Heart left ventricle (tissue), 13 donors: ENCODE measurements around the gene DUS1L.

Source experiments
- POLR2A ChIP-seq, 2 donors: fragments of 450-650 bp; IDR thresholded peaks; one replicate each; pipeline ENCODE4 v1.6.1; 2017; ENCODE audit warnings: antibody characterized with exemption in 2 of 2, mild to moderate bottlenecking in 2 of 2, moderate library complexity in 2 of 2
- TF ChIP-seq, protein P1 (sequence below), 12 donors: fragments of 200-600 bp; sonication (generic) in 4 of 12; IDR thresholded peaks; one replicate each; pipeline versions ENCODE4 v1.5.0 to v1.8.0; 2018 to 2022; ENCODE audit warnings: antibody characterized with exemption in 12 of 12, mild to moderate bottlenecking in 5 of 12
- donor health status: ischemic (EF 13 %, LVEDD 7.1; RV severe dilation, severe dysfunction).
- donor health status: DM: no; HTN: yes; CAD: no.
- donor health status: DM: no; HTN: no; CAD: no.
- donor health status: ischemic (EF 25% LVEDD 6.9; RV normal size, moderate dysfunction).
- donor health status: ischemic (EF 25% LVEDD 5.7; RV mildly dilated, moderate dysfunction).
- donor health status: ischemic (EF 35%, LVEDD 5.7; RV mildly dilated, moderate dysfunction).
- donor health status: nonischemic (EF 11% LVEDD 7.7; RV severe dilation, severe dysfunction).
- donor health status: DM: yes; HTN: yes; CAD: no.
- donor health status: PGD.
- donor health status: ischemic (EF 29% LVEDD 5.4; RV normal size, mild dysfunction).
- donor health status: nonischemic (EF 23%, LVEDD 6.1; RV moderate dilation, normal function).

DNA sequence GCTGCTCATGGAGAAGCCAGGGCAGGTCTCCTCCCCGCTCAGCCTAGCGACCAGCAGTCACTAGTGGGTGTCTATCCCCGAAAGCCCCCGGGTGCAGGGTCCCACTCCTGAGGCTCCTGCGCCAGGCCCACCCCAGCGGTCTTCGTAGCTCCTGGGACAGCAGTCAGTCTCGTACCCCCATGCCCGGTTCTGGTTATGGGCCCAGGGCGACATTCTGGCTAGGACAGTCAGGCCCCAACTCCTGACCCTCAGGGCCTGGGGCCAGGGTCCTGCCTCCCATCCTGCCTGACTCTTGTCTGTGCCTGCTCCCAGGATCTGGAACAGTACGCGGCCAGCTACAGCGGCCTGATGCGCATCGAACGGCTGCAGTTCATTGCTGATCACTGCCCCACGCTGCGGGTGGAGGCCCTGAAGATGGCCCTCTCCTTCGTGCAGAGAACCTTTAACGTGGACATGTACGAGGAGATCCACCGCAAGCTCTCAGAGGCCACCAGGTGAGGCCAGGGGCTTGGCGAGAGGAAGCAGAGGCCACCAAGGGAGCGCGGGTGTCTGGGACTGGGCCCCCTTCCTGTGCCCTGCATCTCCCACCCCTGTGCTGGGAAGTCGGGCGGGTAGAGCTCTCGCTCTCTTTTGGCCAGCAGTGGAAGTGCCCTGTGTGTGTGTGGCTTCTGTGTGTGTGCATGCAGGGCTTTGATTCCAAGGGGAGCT, 11.9 kb downstream of the DUS1L start:
- TF ChIP-seq POLR2A (IDR thresholded peaks at IDR 0.05), result no peak
- TF ChIP-seq, protein P1, sequence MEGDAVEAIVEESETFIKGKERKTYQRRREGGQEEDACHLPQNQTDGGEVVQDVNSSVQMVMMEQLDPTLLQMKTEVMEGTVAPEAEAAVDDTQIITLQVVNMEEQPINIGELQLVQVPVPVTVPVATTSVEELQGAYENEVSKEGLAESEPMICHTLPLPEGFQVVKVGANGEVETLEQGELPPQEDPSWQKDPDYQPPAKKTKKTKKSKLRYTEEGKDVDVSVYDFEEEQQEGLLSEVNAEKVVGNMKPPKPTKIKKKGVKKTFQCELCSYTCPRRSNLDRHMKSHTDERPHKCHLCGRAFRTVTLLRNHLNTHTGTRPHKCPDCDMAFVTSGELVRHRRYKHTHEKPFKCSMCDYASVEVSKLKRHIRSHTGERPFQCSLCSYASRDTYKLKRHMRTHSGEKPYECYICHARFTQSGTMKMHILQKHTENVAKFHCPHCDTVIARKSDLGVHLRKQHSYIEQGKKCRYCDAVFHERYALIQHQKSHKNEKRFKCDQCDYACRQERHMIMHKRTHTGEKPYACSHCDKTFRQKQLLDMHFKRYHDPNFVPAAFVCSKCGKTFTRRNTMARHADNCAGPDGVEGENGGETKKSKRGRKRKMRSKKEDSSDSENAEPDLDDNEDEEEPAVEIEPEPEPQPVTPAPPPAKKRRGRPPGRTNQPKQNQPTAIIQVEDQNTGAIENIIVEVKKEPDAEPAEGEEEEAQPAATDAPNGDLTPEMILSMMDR (IDR thresholded peaks at IDR 0.05), result no peak
